HCT116 (cell line): Measurements from ENCODE around the gene SLC35F1. TPM values are rescaled to one million over a fixed set of nuclear protein-coding genes. Genes with fewer than 3 reads are reported as not detected.

Experiments used
- ATAC-seq: fragments of 200-7000 bp; cut with Tn5 transposase; 2 replicates; pipeline ENCODE4 v1.9.1; 2020; ENCODE audit warnings: mild to moderate bottlenecking, moderate library complexity
- BruUV-seq: library from RNA; stranded (reverse); fragments of 400-500 nt; replicated peaks from 2 replicates; lab custom pipeline; 2021; lab: Mats Ljungman, UMichigan
- CTCF ChIA-PET: fragments of 300-600 bp; sonication (Branson Sonifier 250); formaldehyde crosslinking; loops from one replicate; lab custom pipeline; 2021; ENCODE audit warnings: antibody characterized with exemption; lab: Charles Lee
- POLR2A ChIA-PET: fragments of 300-600, 350-600 bp; sonication (Branson Sonifier 250); formaldehyde crosslinking; loops from one replicate; lab custom pipeline; 2021; ENCODE audit warnings: antibody characterized with exemption; lab: Charles Lee
- RAD21 ChIA-PET, 2 experiments: fragments of 300-600 bp; sonication (Branson Sonifier 250); formaldehyde crosslinking; loops; one replicate each; lab custom pipeline; 2023; ENCODE audit warnings: low total read pairs in 2 of 2; ENCODE audit not compliant: uncharacterized antibody in 2 of 2, unreplicated experiment in 2 of 2, low non-redundant PET in 1 of 2; lab: Charles Lee
- DNase-seq: peaks from one replicate; pipeline ENCODE4 v3.0.0-alpha.2; 2010; ENCODE audit warnings: low read depth, low spot score
- H2AFZ ChIP-seq: fragments of 200-600 bp; shearing (Covaris generic), sonication (generic); 2 replicates; pipeline ENCODE4 v1.6.1; 2017; ENCODE audit warnings: low read depth, mixed run types, mixed read lengths, antibody characterized with exemption, low read length; ENCODE audit not compliant: poor library complexity, severe bottlenecking
- H3K27ac ChIP-seq: 2 replicates; pipeline ENCODE4 v1.5.1; 2012; ENCODE audit warnings: low read depth, low read length
- H3K27me3 ChIP-seq: fragments of 200-600 bp; sonication (generic); 2 replicates; pipeline ENCODE4 v1.6.1; 2016; ENCODE audit warnings: mixed run types, low read length, mixed read lengths; ENCODE audit not compliant: insufficient read depth
- H3K36me3 ChIP-seq, 2 experiments: fragments of 200-500 bp in 1 of 2; fragments of 200-600 bp in 1 of 2; sonication (Bioruptor generic) in 1 of 2; sonication (generic) in 1 of 2; 2 replicates each; pipeline versions ENCODE4 v1.5.1 to v1.6.1; 2014 to 2016; ENCODE audit warnings: low read length in 2 of 2, inconsistent platforms in 1 of 2, mixed read lengths in 1 of 2, mixed run types in 1 of 2; ENCODE audit not compliant: insufficient read depth in 2 of 2, control insufficient read depth in 1 of 2
- H3K4me1 ChIP-seq, 2 experiments: fragments of 200-600 bp in 1 of 2; sonication (generic) in 1 of 2; 2 replicates each; pipeline versions ENCODE4 v1.5.1 to v1.6.1; 2012 to 2017; ENCODE audit warnings: low read length in 2 of 2, inconsistent platforms in 1 of 2, mild to moderate bottlenecking in 1 of 2, mixed read lengths in 1 of 2, mixed run types in 1 of 2, moderate library complexity in 1 of 2; ENCODE audit not compliant: insufficient read depth in 2 of 2, control insufficient read depth in 1 of 2
- H3K4me2 ChIP-seq: fragments of 200-600 bp; sonication (generic); 2 replicates; pipeline ENCODE4 v1.6.1; 2017; ENCODE audit warnings: mixed run types, low read length, mixed read lengths
- H3K4me3 ChIP-seq, 2 experiments: fragments of 200-600 bp in 1 of 2; sonication (generic) in 1 of 2; replicated peaks in 1 of 2; 2 replicates each; pipeline ENCODE4 v1.5.1; 2011 to 2016; ENCODE audit warnings: low read length in 2 of 2, control low read depth in 1 of 2, low read depth in 1 of 2, mild to moderate bottlenecking in 1 of 2, mixed read lengths in 1 of 2, mixed run types in 1 of 2
- H3K79me2 ChIP-seq: fragments of 200-600 bp; sonication (generic); 2 replicates; pipeline ENCODE4 v1.6.1; 2017; ENCODE audit warnings: mild to moderate bottlenecking, mixed run types, low read length, moderate library complexity, mixed read lengths; ENCODE audit not compliant: insufficient read depth
- H3K9ac ChIP-seq: fragments of 200-600 bp; sonication (generic); 2 replicates; pipeline ENCODE4 v1.6.1; 2016; ENCODE audit warnings: low read length, mixed read lengths
- H3K9me2 ChIP-seq: fragments of 200-600 bp; sonication (generic), shearing (Covaris generic); 2 replicates; pipeline ENCODE4 v1.6.1; 2017; ENCODE audit warnings: mixed run types, mild to moderate bottlenecking, moderate library complexity; ENCODE audit not compliant: insufficient read depth
- H3K9me3 ChIP-seq, 2 experiments: fragments of 200-500 bp in 1 of 2; fragments of 200-600 bp in 1 of 2; sonication (Bioruptor generic) in 1 of 2; sonication (generic) in 1 of 2; 2 replicates each; pipeline ENCODE4 v1.6.1; 2014 to 2017; ENCODE audit warnings: low read length in 2 of 2, mixed read lengths in 2 of 2, inconsistent platforms in 1 of 2, low read depth in 1 of 2, mild to moderate bottlenecking in 1 of 2, mixed run types in 1 of 2, moderate library complexity in 1 of 2; ENCODE audit not compliant: control insufficient read depth in 1 of 2, insufficient read depth in 1 of 2
- H4K20me1 ChIP-seq: fragments of 200-600 bp; sonication (generic), shearing (Covaris generic); 2 replicates; pipeline ENCODE4 v1.6.1; 2017; ENCODE audit warnings: mixed run types, mild to moderate bottlenecking, moderate library complexity; ENCODE audit not compliant: insufficient read depth
- ATF3 ChIP-seq: IDR thresholded peaks from 2 replicates; pipeline ENCODE4 v1.6.1; 2012
- CBX3 ChIP-seq: IDR thresholded peaks from 2 replicates; pipeline ENCODE4 v1.6.1; 2012; ENCODE audit warnings: low read depth
- CEBPB ChIP-seq: IDR thresholded peaks from 2 replicates; pipeline ENCODE4 v1.6.1; 2012; ENCODE audit warnings: low read depth
- EGR1 ChIP-seq: IDR thresholded peaks from 2 replicates; pipeline ENCODE4 v1.6.1; 2012; ENCODE audit warnings: low read depth
- EZH2 ChIP-seq: fragments of 200-600 bp; sonication (generic); IDR thresholded peaks from 2 replicates; pipeline ENCODE4 v1.6.1; 2017; ENCODE audit warnings: antibody characterized with exemption, mixed run types
- EZH2phosphoT487 ChIP-seq: fragments of 200-600 bp; IDR thresholded peaks from 2 replicates; pipeline ENCODE4 v1.6.1; 2018; ENCODE audit warnings: antibody characterized with exemption, borderline replicate concordance
- FOSL1 ChIP-seq: IDR thresholded peaks from 2 replicates; pipeline ENCODE4 v1.6.1; 2012; ENCODE audit warnings: low read depth
- JUND ChIP-seq: IDR thresholded peaks from 2 replicates; pipeline ENCODE4 v1.6.1; 2012
- POLR2A ChIP-seq: IDR thresholded peaks from 2 replicates; pipeline ENCODE4 v1.7.0; 2011; ENCODE audit warnings: borderline replicate concordance; ENCODE audit not compliant: insufficient read depth, insufficient read length; ENCODE audit errors: extremely low read depth
- POLR2AphosphoS5 ChIP-seq: IDR thresholded peaks from 2 replicates; pipeline ENCODE4 v1.6.1; 2011; ENCODE audit warnings: mild to moderate bottlenecking, low read depth, low read length, moderate library complexity
- REST ChIP-seq: IDR thresholded peaks from 2 replicates; pipeline ENCODE4 v1.6.1; 2012; ENCODE audit warnings: low read depth
- SIN3A ChIP-seq: IDR thresholded peaks from 2 replicates; pipeline ENCODE4 v1.6.1; 2012; ENCODE audit warnings: low read depth
- TCF7L2 ChIP-seq: IDR thresholded peaks from 2 replicates; pipeline ENCODE4 v1.7.0; 2011; ENCODE audit warnings: borderline replicate concordance, inconsistent platforms; ENCODE audit not compliant: insufficient read depth, insufficient read length; ENCODE audit errors: extremely low read depth
- ZFX ChIP-seq: fragments of 450-650 bp; IDR thresholded peaks from 2 replicates; pipeline ENCODE4 v1.6.1; 2017
- ZNF274 ChIP-seq: fragments of 200-500 bp; sonication (Bioruptor generic); IDR thresholded peaks from 2 replicates; pipeline ENCODE4 v1.6.1; 2014; ENCODE audit warnings: mild to moderate bottlenecking, low read depth, low read length, inconsistent platforms
- intact Hi-C: fragments of 100-400 bp; cut with micrococcal nuclease; formaldehyde crosslinking; loops from 2 replicates; pipeline ENCODE4 v1.10.0; 2022
- total RNA-seq: library from RNA; stranded (reverse); gene quantifications from one replicate; pipeline ENCODE4 v1.2.1, GENCODE V29; 2021; ENCODE audit not compliant: unreplicated experiment

SLC35F1 gene
- total RNA-seq, 1 experiment from 2014 or later = 0.07 TPM

GRCh38 chr6:117861545-117861944, 45.5 kb upstream of the SLC35F1 start:
- H4K20me1 ChIP-seq = no peaks in the 10 kb centered on the region
- ChIA-PET POLR2A (no interaction called here), RAD21 (no interaction called here), CTCF (no interaction called here)
- no peaks in the 10 kb centered on the region for H3K27me3 ChIP-seq
- no peaks in the 10 kb centered on the region for H3K4me1 ChIP-seq
- no peaks in the 10 kb centered on the region for H3K9me3 ChIP-seq
- no peaks in the 10 kb centered on the region for H3K9me2 ChIP-seq
- TF ChIP-seq TCF7L2 = no peak
- TF ChIP-seq JUND = no peak
- no peak for TF ChIP-seq EZH2phosphoT487
- no peak for TF ChIP-seq CEBPB
- TF ChIP-seq ATF3 = no peak
- TF ChIP-seq SIN3A = no peak
- TF ChIP-seq REST = no peak
- no peak for TF ChIP-seq EGR1
- TF ChIP-seq CBX3 = no peak
- TF ChIP-seq ZNF274 = no peak
- no peak for TF ChIP-seq POLR2AphosphoS5
- no peak for TF ChIP-seq EZH2
- no peak for TF ChIP-seq POLR2A
- TF ChIP-seq FOSL1 = no peak
- no peak for TF ChIP-seq ZFX
- no peak overlapping the region for H3K9ac ChIP-seq
- H3K4me2 ChIP-seq = no peak overlapping the region
- no peaks in the 10 kb centered on the region for H3K36me3 ChIP-seq
- intact Hi-C loops = no loop called here
- no peak overlapping the region for H2AFZ ChIP-seq
- H3K4me3 ChIP-seq = no peak overlapping the region
- no peaks in the 10 kb centered on the region for H3K79me2 ChIP-seq
- no TSS peak for BruUV-seq
- no peak for ATAC-seq
- DNase-seq = no peak
- no peak overlapping the region for H3K27ac ChIP-seq
